Measurements from ENCODE around the gene KRT6C.

GRCh38 chr12:52499806-52500560 is 26.4 kb upstream of the KRT6C start:
- TF ChIP-seq POLR2A (IDR thresholded peaks at IDR 0.05; ENCODE audit: low read depth) = no peak
- no peak for TF ChIP-seq CTCF (IDR thresholded peaks at IDR 0.05)
- TF ChIP-seq EP300 (IDR thresholded peaks at IDR 0.05) = no peak

All from esophagus muscularis mucosa (tissue), 4 donors.